HL-60 (cell line): Measurements from ENCODE around the gene RBM43.

Experiments used
- DNase-seq, 2 experiments: peaks; one replicate each; pipeline ENCODE4 v3.0.0-alpha.2; 2010 to 2020; ENCODE audit warnings: low read depth in 1 of 2, low spot score in 1 of 2
- H3K27ac ChIP-seq: fragments of 250-450 bp; sonication (Bioruptor Pico); replicated peaks from 2 replicates; pipeline ENCODE4 v1.5.1; 2020; ENCODE audit warnings: mild to moderate bottlenecking, moderate library complexity
- H3K27me3 ChIP-seq: fragments of 250-450 bp; sonication (Bioruptor Pico); 2 replicates; pipeline ENCODE4 v1.5.1; 2021; ENCODE audit warnings: mild to moderate bottlenecking, moderate library complexity; ENCODE audit not compliant: insufficient read depth, poor library complexity, severe bottlenecking
- H3K4me3 ChIP-seq: replicated peaks from 2 replicates; pipeline ENCODE4 v1.5.1; 2011; ENCODE audit warnings: mild to moderate bottlenecking, control low read depth, low read length; ENCODE audit not compliant: insufficient read depth
- GABPA ChIP-seq: IDR thresholded peaks from 2 replicates; pipeline ENCODE4 v1.6.1; 2012; ENCODE audit warnings: low read depth
- POLR2AphosphoS5 ChIP-seq: IDR thresholded peaks from 2 replicates; pipeline ENCODE4 v1.6.1; 2012; ENCODE audit warnings: low read depth
- REST ChIP-seq: IDR thresholded peaks from 2 replicates; pipeline ENCODE4 v1.6.1; 2012; ENCODE audit warnings: low read depth; ENCODE audit not compliant: insufficient replicate concordance
- SPI1 ChIP-seq: IDR thresholded peaks from 2 replicates; pipeline ENCODE4 v1.6.1; 2012; ENCODE audit warnings: low read depth, mild to moderate bottlenecking, borderline replicate concordance
- TF ChIP-seq, protein P1 (sequence below): IDR thresholded peaks from one replicate; pipeline ENCODE4 v1.5.1; 2011; ENCODE audit warnings: low read length, control low read depth, inconsistent platforms; ENCODE audit not compliant: insufficient read depth

RBM43 gene

GRCh38 chr2:151230627-151231140 lies 31.0 kb downstream of the RBM43 start:
- no peak overlapping the region for H3K27ac ChIP-seq
- peak in 1 of 2 experiments; percentile 26 for DNase-seq
- peaks cover 12% of the 10 kb centered on the region for H3K27me3 ChIP-seq
- TF ChIP-seq GABPA = no peak
- TF ChIP-seq REST = no peak
- no peak overlapping the region for H3K4me3 ChIP-seq

DNA sequence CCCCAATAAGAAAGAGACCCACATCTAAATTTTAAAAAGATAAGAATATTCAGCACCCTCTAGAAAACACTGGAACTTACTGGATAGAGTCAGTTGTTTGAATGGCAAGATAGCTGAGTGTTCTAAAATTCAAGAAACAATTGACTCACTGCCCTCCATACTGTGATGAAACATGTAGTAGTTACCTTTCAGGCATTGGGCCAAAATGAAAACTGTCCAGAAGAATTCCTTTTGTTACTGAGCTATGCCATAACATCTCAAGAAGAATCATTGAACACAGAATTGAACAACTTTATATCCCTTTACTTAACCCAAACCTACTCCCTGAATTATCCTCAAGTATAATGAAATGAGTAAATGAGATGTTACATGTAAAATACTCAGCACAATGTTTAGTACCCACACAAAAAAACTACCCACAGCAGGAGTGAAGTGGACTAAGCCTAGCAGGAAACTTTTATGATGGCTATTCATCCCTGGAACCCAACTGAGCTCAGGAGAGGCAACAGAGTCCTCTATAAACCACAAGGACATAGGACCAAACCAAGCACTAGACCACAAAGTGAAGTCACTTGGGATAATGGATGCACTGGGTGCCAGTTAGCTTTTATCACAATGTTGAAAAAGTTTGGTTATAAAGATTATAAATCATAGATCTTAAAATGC lies 32.7 kb downstream of the RBM43 start:
- Histone ChIP-seq H3K27me3 (peaks cover 12% of the 10 kb centered on the region), H3K4me3 (no peak overlapping the region), H3K27ac (no peak overlapping the region)
- TF ChIP-seq, protein P1, sequence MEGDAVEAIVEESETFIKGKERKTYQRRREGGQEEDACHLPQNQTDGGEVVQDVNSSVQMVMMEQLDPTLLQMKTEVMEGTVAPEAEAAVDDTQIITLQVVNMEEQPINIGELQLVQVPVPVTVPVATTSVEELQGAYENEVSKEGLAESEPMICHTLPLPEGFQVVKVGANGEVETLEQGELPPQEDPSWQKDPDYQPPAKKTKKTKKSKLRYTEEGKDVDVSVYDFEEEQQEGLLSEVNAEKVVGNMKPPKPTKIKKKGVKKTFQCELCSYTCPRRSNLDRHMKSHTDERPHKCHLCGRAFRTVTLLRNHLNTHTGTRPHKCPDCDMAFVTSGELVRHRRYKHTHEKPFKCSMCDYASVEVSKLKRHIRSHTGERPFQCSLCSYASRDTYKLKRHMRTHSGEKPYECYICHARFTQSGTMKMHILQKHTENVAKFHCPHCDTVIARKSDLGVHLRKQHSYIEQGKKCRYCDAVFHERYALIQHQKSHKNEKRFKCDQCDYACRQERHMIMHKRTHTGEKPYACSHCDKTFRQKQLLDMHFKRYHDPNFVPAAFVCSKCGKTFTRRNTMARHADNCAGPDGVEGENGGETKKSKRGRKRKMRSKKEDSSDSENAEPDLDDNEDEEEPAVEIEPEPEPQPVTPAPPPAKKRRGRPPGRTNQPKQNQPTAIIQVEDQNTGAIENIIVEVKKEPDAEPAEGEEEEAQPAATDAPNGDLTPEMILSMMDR = no peak
- no peak for DNase-seq

DNA sequence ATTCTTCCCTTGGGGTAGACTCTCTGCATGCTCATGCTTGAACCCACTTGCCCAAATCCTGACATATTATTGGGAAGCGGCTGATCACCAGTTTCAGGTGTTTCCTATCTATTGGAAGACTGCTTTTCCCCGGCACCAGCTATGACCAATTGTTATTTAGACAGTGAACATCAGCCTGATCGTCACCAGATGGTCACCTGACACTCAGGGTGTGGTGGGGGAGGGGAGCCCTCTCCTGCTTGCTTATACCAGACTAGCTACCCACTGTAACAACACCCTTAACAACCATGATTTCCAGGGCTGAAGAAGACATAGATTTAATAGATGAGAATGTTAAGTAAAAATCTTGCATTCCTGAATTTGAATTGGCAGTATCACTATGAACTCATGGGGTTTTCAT lies 44.3 kb downstream of the RBM43 start:
- TF ChIP-seq POLR2AphosphoS5 = no peak
- TF ChIP-seq, protein P1 = no peak
- DNase-seq = no peak
- H3K4me3 ChIP-seq = no peak overlapping the region
- no peaks in the 10 kb centered on the region for H3K27me3 ChIP-seq
- no peak overlapping the region for H3K27ac ChIP-seq

DNA sequence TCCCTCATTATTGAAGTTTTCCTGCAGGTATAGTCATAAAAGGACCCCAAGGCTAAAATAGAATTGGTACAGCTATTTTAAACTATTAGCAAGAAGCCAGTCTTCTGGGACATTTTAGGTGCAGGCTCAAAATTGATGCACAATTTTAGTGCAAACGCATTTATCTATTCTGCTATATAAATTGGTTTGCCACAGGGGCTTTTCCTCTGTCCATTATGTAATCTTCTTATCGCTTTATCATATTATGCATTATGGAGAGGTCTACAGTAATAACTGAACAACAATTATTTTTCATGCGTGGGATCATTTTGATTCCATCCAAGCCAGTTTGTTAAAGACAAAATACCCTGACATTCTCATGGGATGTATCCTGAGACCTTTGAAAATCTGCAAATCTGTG lies 54.6 kb downstream of the RBM43 start:
- TF ChIP-seq GABPA = no peak
- TF ChIP-seq POLR2AphosphoS5 = no peak
- TF ChIP-seq, protein P1 = no peak
- TF ChIP-seq SPI1 = no peak
- no peak for TF ChIP-seq REST
- no peaks in the 10 kb centered on the region for H3K27me3 ChIP-seq
- no peak for DNase-seq
- no peak overlapping the region for H3K4me3 ChIP-seq
- H3K27ac ChIP-seq = no peak overlapping the region
